Stimulated activated CD4-positive, alpha-beta T cell treated with anti-CD3 and anti-CD28 coated beads, Interleukin-1b, Interleukin-23, amount 100 ng/mL, for 4 hours (primary cell): ENCODE results near the gene SPOCK2.
"Not testable (repeated sequence)": the region's sequence is repeated elsewhere in the genome, so short reads cannot be mapped to it uniquely, and the experiment has no call there.

Experiments used
- DNase-seq, 2 donors: peaks; one replicate each; pipeline ENCODE4 v3.0.0-alpha.2; 2020; ENCODE audit warnings: low read depth in 2 of 2

SPOCK2 gene, protein sequence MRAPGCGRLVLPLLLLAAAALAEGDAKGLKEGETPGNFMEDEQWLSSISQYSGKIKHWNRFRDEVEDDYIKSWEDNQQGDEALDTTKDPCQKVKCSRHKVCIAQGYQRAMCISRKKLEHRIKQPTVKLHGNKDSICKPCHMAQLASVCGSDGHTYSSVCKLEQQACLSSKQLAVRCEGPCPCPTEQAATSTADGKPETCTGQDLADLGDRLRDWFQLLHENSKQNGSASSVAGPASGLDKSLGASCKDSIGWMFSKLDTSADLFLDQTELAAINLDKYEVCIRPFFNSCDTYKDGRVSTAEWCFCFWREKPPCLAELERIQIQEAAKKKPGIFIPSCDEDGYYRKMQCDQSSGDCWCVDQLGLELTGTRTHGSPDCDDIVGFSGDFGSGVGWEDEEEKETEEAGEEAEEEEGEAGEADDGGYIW

GRCh38 chr10:72087969-72088888, at the start of gene SPOCK2:
Gene SPOCK2 (minus strand): TSS chr10:72088551. CDS start chr10:72088328, 223 bp downstream.
- DNase-seq: peak; percentile 41 to 47

DNA sequence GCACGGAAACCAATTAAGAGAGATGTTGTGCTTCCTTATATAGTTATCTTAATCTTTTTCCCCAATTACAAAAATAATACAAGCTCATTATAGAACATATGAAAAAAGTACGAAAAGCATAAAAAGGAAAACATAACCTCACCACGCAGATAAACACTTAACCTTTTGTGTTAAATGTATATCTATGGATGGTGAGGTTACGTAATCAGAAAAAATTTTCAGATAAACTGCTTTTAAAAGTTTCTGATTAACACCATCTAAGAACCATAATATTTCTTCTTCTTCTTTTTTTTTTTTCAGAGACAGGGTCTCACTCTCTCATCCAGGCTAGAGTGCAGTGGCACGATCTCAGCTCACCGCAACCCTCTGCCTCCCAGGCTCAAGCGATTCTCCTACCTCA, 49.2 kb upstream of the SPOCK2 start:
- no peak for DNase-seq

DNA sequence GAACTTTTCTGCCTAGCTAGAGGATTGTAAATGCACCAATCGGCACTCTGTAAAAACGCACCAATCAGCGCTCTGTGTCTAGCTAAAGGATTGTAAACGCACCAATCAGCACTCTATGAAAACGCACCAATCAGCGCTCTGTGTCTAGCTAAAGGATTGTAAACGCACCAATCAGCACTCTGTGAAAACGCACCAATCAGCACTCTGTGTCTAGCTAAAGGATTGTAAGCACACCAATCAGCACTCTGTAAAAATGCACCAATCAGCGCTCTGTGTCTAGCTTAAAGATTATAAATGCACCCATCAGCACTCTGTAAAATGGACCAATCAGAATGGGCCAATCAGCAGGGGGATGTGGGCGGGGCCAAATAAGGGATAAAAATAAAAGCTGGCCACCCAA, 47.9 kb upstream of the SPOCK2 start:
- not testable (repeated sequence) for DNase-seq

DNA sequence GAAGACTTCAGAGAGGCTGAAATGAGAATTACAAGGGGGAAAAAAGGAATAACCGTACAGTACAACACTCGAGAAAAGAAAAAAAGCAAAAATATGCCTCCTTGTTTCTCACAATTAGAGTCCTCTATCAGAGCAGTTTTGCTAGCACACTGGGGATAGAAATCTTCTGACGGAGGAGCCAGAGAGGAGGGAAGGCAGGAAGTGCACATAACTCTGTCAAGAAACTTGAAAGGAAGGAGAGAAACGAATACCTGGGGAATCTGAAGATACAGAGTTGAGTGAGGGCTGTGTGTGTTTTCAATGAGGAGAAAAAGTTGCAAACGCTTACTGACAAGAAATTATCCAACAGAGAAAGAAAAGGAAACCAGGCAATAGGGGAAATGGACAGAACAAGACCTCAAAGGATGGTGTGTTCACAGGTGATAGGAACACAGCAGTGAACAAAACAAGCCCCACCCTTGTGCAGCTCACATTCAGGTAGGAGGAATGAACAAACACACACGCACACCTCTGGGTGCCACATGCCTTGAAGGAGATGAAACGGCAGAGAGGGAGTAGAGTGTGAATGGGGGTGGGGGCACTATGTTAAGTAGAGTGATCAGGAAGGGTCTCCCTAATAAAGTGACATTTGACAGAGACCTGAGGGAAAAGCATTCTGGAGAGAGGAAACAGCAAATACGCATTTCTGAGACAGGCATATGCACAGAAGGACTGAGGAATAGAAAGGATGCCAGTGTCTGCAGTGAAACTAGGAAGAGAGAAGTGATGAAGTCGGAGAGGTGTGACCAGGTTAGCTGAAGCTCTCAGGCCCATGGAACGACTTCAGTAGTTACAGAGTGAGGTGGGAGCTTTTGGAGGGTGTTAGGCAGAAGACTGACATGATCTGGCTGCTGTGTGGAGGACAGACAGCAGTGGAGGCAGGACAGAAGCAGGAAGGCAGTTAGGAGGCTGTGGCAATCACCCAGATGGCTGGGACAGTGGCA, 46.7 kb upstream of the SPOCK2 start:
- no peak for DNase-seq

- no peak for DNase-seq
Measured at GRCh38 chr10:72133517-72133916, 45.2 kb upstream of the SPOCK2 start.

DNA sequence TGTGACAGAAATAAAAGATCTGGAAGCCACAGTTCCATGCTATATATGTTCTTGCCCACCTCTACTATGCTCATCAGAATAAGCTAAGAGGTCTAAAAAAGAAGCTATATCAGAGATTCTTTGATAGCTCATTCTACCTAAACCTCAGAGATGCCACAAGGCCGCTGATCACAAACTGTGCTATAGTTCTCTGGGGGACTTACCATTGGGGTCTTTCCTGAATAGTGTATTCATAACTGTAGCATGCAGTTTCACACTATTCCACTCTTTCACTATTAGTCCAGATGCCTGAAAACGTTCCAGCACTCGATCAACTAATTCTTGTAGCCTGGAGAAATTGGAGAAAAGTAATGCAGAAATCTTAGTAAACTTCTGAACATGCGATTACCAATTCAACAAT, 44.5 kb upstream of the SPOCK2 start:
- no peak for DNase-seq

DNA sequence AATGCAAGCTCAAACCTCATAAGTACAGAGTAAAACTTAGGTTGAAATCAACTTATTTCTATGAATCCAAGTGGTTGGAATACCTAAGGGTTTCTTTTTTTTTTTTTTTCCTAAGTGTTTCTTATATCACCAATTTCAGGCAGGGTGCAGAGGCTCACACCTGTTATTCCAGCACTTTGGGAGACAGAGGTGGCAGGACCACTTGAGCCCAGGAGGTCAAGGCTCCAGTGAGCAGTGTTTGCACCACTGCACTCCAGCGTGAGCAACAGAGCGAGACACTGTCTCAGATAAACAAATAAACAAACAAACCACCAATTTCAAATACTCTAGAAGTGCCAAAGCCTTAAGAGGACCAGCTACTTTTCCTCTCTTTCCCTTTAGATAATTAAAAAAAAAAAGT, 39.2 kb upstream of the SPOCK2 start:
- no peak for DNase-seq

DNA sequence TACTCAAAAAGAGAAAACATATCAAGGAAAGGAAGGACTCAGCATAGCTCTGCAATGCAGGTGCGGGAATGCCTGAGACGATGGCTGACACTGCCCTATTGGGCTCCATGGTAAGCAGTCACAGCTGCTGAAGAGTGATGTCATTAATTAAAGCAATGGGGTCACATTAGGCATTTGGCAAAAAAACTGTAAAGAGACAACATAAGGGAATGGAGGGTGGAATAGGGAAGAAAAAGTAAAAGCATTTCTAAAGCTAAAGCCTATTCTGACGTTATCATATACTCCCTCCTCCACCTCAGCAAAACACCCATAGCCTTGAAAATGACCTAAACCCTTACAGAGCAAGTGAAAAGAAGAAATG, 38.5 kb upstream of the SPOCK2 start:
- DNase-seq: no peak

DNA sequence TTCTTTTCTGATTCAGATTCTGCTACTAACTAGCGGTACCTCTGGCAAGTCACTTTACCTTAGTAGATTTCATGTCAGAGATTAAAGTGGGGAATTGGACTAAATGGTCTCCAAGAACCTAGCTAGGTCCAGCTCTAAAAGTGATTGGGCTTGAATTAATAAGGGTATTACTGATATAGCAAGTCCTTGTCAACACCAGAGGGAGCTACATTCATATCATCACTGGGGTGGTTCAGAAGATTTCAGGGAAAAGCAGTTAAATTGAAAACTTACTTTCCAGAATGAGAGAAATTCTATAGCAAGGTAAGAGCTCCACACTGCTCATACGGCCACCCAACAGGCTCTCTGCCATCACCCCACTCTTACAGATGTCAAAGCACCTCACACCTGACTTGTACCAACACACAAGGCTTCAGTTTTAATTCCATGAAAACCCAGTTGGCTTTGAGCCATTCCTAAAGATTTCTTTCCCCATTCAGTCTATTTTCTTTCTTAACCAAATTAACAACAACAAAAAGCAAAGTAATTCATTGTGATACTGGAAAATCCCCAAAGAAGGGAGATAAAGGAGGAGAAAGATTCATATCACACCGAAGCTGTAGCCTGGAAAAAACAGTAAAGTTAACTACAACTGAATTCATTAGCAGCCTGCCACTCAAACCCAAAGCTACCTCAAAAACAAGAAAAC, 38.0 kb upstream of the SPOCK2 start:
- no peak for DNase-seq

GRCh38 chr10:72124989-72125388, 36.6 kb upstream of the SPOCK2 start:
- DNase-seq: no peak

GRCh38 chr10:72124381-72124780, 36.0 kb upstream of the SPOCK2 start:
- no peak for DNase-seq

- no peak for DNase-seq
Measured at GRCh38 chr10:72123616-72124015, 35.3 kb upstream of the SPOCK2 start.

GRCh38 chr10:72122221-72122620, 33.9 kb upstream of the SPOCK2 start:
- DNase-seq: no peak

GRCh38 chr10:72121389-72121788, 33.0 kb upstream of the SPOCK2 start:
- no peak for DNase-seq

GRCh38 chr10:72116372-72116771, 28.0 kb upstream of the SPOCK2 start:
- DNase-seq: no peak

- DNase-seq: no peak
Measured at GRCh38 chr10:72114706-72115450, 26.5 kb upstream of the SPOCK2 start.

DNA sequence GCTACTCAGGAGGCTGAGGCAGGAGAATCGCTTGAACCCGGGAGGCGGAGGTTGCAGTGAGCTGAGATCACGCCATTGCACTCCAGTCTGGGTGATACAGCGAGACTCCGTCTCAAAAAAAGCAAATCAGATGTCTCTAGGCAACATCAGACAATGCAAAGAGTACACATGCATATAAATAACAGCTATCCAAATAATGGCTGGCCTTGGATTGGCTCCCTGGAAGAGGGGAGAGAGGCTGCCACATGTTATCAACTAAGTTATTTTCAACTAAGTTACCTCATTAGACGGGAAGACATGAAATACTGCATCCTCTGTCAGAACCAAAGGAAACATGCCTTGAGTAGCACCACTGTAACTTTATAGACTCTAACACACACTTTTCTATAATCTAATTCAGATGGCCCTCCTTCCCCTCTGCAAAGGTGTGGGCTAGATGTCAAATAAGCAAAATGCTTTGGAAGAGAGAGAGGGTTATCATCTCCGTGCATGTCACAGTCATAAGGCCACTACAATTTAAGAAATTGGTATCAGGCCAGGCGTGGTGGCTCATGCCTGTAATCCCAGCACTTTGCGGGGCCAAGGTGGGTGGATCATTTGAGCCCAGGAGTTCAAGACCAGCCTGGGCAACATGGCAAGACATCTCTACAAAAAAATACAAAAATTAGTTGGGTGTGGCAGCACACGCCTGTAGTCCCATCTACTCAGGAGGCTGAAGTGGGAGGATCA, 22.5 kb upstream of the SPOCK2 start:
- DNase-seq: no peak

DNA sequence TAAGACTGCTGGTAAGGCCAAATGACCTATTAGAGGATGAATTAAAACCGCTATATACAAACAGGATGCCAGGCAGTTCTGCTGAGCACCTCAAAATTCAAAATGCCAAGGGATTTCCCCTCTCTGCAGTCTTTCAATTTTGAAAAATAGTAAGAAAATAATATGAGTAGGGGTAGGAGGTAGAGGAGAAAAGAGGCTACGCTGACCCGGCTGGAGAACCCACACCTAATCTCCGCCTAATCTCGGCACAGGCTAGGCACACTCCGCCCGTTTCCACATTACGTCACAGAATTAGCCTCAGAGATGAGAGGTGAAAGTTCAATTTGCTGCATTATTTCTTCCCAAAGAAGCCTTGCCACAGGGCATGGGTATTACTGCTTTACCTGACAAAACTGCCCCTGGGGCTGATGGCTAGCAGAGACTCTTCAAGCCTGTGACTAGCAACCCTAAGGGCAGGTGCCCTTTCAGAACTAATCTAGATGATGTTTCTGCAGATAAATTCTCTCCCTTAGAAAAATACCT, 21.3 kb upstream of the SPOCK2 start:
- no peak for DNase-seq
